Endodermal cell (in vitro differentiated cells): ENCODE data around the gene CYP1A1. TPM values are rescaled to one million over a fixed set of nuclear protein-coding genes. Genes with fewer than 3 reads are reported as not detected.

Source experiments
- DNase-seq: peaks from one replicate; pipeline ENCODE4 v3.0.0-alpha.2; 2017
- H3K27ac ChIP-seq: 2 replicates; pipeline ENCODE4 v1.5.1; 2013; ENCODE audit warnings: mild to moderate bottlenecking, low read depth, low read length, moderate library complexity
- H3K27me3 ChIP-seq: 2 replicates; pipeline ENCODE4 v1.6.1; 2013; ENCODE audit warnings: mild to moderate bottlenecking, low read length, moderate library complexity; ENCODE audit not compliant: insufficient read depth, control insufficient read depth, poor library complexity, severe bottlenecking
- H3K36me3 ChIP-seq: 2 replicates; pipeline ENCODE4 v1.7.0; 2013; ENCODE audit warnings: mild to moderate bottlenecking, low read length, moderate library complexity; ENCODE audit not compliant: control insufficient read depth, insufficient read depth
- H3K4me1 ChIP-seq: one replicate; pipeline ENCODE4 v1.7.0; 2013; ENCODE audit warnings: low read length; ENCODE audit not compliant: control insufficient read depth, insufficient read depth
- H3K4me3 ChIP-seq: 2 replicates; pipeline ENCODE4 v1.5.1; 2013; ENCODE audit warnings: mild to moderate bottlenecking, low read length, moderate library complexity
- H3K9ac ChIP-seq: 2 replicates; pipeline ENCODE4 v1.6.1; 2013; ENCODE audit warnings: mild to moderate bottlenecking, low read length, moderate library complexity; ENCODE audit not compliant: poor library complexity, severe bottlenecking; ENCODE audit errors: extremely low read depth
- H3K9me3 ChIP-seq: 2 replicates; pipeline ENCODE4 v1.6.1; 2013; ENCODE audit warnings: mild to moderate bottlenecking, low read length, moderate library complexity; ENCODE audit not compliant: control insufficient read depth
- H3K27ac Mint-ChIP-seq: 2 replicates; pipeline ENCODE4 v1.8.0; 2020; ENCODE audit warnings: mixed read lengths
- H3K27me3 Mint-ChIP-seq: 2 replicates; pipeline ENCODE4 v1.8.0; 2021; ENCODE audit warnings: mild to moderate bottlenecking, mixed read lengths; ENCODE audit not compliant: insufficient read depth
- H3K36me3 Mint-ChIP-seq: 2 replicates; pipeline ENCODE4 v1.8.0; 2020; ENCODE audit warnings: low read depth, mixed read lengths
- H3K4me1 Mint-ChIP-seq: 2 replicates; pipeline ENCODE4 v1.8.0; 2020; ENCODE audit warnings: mixed read lengths
- H3K4me3 Mint-ChIP-seq: 2 replicates; pipeline ENCODE4 v1.8.0; 2020; ENCODE audit warnings: mild to moderate bottlenecking, moderate library complexity, mixed read lengths
- H3K9me3 Mint-ChIP-seq: 2 replicates; pipeline ENCODE4 v1.8.0; 2020; ENCODE audit warnings: mild to moderate bottlenecking, mixed read lengths
- CTCF ChIP-seq: fragments of 200-600 bp; sonication (generic); conservative IDR thresholded peaks from 2 replicates; pipeline ENCODE4 v1.5.0; 2021; ENCODE audit warnings: antibody characterized with exemption, mild to moderate bottlenecking
- WGBS, 2 experiments: methylation state at CpG; one replicate each; pipeline versions ENCODE4 v1.1.5 to v1.1.7; 2013; ENCODE audit warnings: missing lambda C conversion rate in 2 of 2, mixed read lengths in 1 of 2; ENCODE audit not compliant: insufficient coverage in 1 of 2, insufficient read length in 1 of 2; 5-methylcytosine and 5-hydroxymethylcytosine counted together
- total RNA-seq, 2 donors: library from RNA; stranded (reverse); fragmentation: NEBNext Ultra II Directional in 1 of 2; extraction: Animal tissue kit (Norgen Biotek cat#: 25700) in 1 of 2; gene quantifications; 2 replicates in 1 of 2; 3 replicates in 1 of 2; pipeline ENCODE4 v1.2.1, GENCODE V29; 2021

The CYP1A1 gene
- total RNA-seq, 2 donors from 2014 or later: not detected

- H3K9me3 ChIP-seq: no peaks in the 10 kb centered on the region
- no peaks in the 10 kb centered on the region for H3K36me3 ChIP-seq
- Mint-ChIP-seq H3K9me3 (no peaks in the 10 kb centered on the region), H3K27ac (peak overlapping the region; percentile 8), H3K4me3 (no peak overlapping the region), H3K36me3 (no peaks in the 10 kb centered on the region), H3K27me3 (peaks cover 6% of the 10 kb centered on the region), H3K4me1 (peaks cover 15% of the 10 kb centered on the region)
- no peak overlapping the region for H3K4me3 ChIP-seq
- no peak for TF ChIP-seq CTCF
- H3K9ac ChIP-seq: no peak overlapping the region
- WGBS, 2 experiments: 80 to 85% methylated on average over 1 to 6 of the region's 6 CpGs
- DNase-seq: peak; percentile 55
- no peaks in the 10 kb centered on the region for H3K4me1 ChIP-seq
- H3K27ac ChIP-seq: no peak overlapping the region
- H3K27me3 ChIP-seq: no peaks in the 10 kb centered on the region
These were observed 37.4 kb upstream of the CYP1A1 start for GRCh38 chr15:74762791-74763150.

DNA sequence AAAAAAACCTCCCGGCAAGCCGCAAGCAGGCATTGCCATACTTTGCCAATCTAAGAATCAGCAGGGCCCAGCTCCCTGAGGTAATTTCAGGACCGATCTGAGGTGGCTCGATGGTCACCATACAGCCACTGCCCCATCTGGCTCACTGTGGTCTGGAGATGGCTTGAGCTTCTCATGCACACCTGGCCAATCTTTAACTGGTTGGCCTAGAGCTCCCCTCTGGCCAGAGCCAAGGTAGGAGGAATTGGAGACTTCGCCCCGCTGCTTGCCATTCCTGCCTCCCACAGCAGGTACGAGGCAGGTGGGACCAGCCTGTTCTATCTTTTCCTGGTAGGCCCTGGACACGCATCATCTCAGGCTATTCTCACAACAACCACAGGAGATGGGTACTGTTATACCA lies 33.4 kb upstream of the CYP1A1 start:
- H3K36me3 ChIP-seq: no peaks in the 10 kb centered on the region
- peak; percentile 41 for DNase-seq
- Mint-ChIP-seq H3K36me3 (no peaks in the 10 kb centered on the region), H3K9me3 (no peaks in the 10 kb centered on the region), H3K27me3 (peaks cover 7% of the 10 kb centered on the region), H3K4me3 (no peak overlapping the region), H3K27ac (no peak overlapping the region), H3K4me1 (peaks cover 15% of the 10 kb centered on the region)
- no peaks in the 10 kb centered on the region for H3K9me3 ChIP-seq
- H3K4me1 ChIP-seq: no peaks in the 10 kb centered on the region
- H3K27ac ChIP-seq: no peak overlapping the region
- H3K9ac ChIP-seq: no peak overlapping the region
- no peak for TF ChIP-seq CTCF
- H3K4me3 ChIP-seq: no peak overlapping the region
- no peaks in the 10 kb centered on the region for H3K27me3 ChIP-seq
- 91% methylated on average over 6 to 8 of the region's 8 CpGs for WGBS, 2 experiments

GRCh38 chr15:74754593-74755215 lies 29.4 kb upstream of the CYP1A1 start:
- no peaks in the 10 kb centered on the region for H3K36me3 Mint-ChIP-seq
- no peaks in the 10 kb centered on the region for H3K27me3 ChIP-seq
- no peaks in the 10 kb centered on the region for H3K9me3 Mint-ChIP-seq
- DNase-seq: peak; percentile 37
- H3K27me3 Mint-ChIP-seq: peaks cover 3% of the 10 kb centered on the region
- TF ChIP-seq CTCF: no peak
- H3K4me3 Mint-ChIP-seq: no peak overlapping the region
- no peaks in the 10 kb centered on the region for H3K36me3 ChIP-seq
- WGBS, 2 experiments: 94 to 95% methylated on average over 14 to 20 of the region's 20 CpGs
- no peaks in the 10 kb centered on the region for H3K9me3 ChIP-seq
- peaks cover 4% of the 10 kb centered on the region for H3K4me1 Mint-ChIP-seq
- H3K4me1 ChIP-seq: peaks cover 4% of the 10 kb centered on the region
- no peak overlapping the region for H3K9ac ChIP-seq
- H3K4me3 ChIP-seq: no peak overlapping the region
- H3K27ac ChIP-seq: no peak overlapping the region
- H3K27ac Mint-ChIP-seq: no peak overlapping the region
